AG04449 (cell line): ENCODE data around the gene CRTC1.
"Not testable (repeated sequence)": the region's sequence is repeated elsewhere in the genome, so short reads cannot be mapped to it uniquely, and the experiment has no call there.

ENCODE experiments used
- CTCF ChIA-PET: fragments of 350-600 bp; formaldehyde crosslinking; extraction: SDS; loops from one replicate; lab custom pipeline; 2021; ENCODE audit warnings: antibody characterized with exemption; lab: Yijun Ruan, JAX
- POLR2A ChIA-PET: fragments of 400-600, 350-600 bp; formaldehyde crosslinking; extraction: SDS; loops from one replicate; lab custom pipeline; 2020; ENCODE audit warnings: antibody characterized with exemption, inconsistent platforms; lab: Yijun Ruan, JAX
- DNase-seq: peaks from one replicate; pipeline ENCODE4 v3.0.0-alpha.2; 2010; ENCODE audit warnings: low read depth, low spot score
- H3K4me3 ChIP-seq: 2 replicates; pipeline ENCODE4 v1.5.1; 2011; ENCODE audit warnings: low read depth, mild to moderate bottlenecking, control low read depth, low read length
- TF ChIP-seq, protein P1 (sequence below): IDR thresholded peaks from one replicate; pipeline ENCODE4 v1.5.1; 2011; ENCODE audit warnings: mild to moderate bottlenecking, moderate library complexity, low read length, control low read depth, inconsistent platforms; ENCODE audit not compliant: insufficient read depth; ENCODE audit errors: missing control alignments

Gene CRTC1

DNA sequence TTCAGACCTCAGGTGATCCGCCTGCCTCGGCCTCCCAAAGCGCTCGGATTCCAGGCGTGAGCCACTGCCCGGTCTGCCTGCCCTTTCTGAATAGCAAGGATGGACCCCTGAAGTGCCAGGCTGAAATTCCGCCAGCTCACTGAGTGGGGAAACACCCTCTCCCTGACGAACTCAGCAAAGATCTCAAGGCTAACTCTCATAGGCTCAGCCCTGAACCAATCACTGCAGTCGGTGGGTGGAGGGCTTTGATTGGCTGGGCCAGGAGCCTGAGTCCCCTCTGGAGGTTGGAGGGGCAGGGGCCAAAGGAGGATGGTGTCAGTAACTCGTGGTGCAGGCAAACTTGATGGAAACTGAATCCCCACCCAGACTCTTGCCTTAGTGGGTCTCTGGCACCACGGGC lies 118.9 kb downstream of the CRTC1 start:
- no peak for DNase-seq
- CTCF ChIA-PET = no interaction called here
- POLR2A ChIA-PET = no interaction called here

DNA sequence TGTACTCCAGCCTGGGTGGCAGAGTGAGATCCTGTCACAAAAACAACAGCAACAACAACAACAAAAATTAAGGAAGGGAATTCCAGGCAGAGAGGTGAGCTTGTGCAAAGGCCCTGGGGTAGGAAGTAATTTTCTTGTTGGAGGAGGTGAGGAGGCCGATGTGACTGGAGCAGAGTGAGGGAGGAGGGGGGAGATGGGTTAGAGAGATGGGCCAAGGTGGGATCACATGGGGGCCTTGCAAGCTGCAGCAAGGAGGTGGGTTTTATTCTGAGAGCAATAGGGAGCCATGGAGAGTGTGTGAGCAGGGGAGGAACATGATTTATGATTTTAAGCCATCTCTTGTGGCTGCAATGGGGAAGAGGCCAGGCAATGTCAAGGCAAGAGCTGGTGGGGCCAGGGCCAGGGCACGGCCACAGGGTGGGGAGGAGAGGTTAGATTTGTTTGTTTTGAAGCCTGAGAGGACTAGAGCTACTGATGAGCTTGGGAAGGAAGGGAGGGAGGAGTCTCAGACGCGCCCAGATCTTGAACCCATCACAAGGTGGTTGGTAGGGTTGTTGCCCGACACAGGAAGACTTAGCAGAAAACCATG lies 120.2 kb downstream of the CRTC1 start:
- POLR2A ChIA-PET = no interaction called here
- no peak overlapping the region for H3K4me3 ChIP-seq
- TF ChIP-seq, protein P1, sequence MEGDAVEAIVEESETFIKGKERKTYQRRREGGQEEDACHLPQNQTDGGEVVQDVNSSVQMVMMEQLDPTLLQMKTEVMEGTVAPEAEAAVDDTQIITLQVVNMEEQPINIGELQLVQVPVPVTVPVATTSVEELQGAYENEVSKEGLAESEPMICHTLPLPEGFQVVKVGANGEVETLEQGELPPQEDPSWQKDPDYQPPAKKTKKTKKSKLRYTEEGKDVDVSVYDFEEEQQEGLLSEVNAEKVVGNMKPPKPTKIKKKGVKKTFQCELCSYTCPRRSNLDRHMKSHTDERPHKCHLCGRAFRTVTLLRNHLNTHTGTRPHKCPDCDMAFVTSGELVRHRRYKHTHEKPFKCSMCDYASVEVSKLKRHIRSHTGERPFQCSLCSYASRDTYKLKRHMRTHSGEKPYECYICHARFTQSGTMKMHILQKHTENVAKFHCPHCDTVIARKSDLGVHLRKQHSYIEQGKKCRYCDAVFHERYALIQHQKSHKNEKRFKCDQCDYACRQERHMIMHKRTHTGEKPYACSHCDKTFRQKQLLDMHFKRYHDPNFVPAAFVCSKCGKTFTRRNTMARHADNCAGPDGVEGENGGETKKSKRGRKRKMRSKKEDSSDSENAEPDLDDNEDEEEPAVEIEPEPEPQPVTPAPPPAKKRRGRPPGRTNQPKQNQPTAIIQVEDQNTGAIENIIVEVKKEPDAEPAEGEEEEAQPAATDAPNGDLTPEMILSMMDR = no peak
- CTCF ChIA-PET = interaction anchor here (1.0 to 1.1 kb wide), 2 partner anchors 10 to 44 kb away, joined by 3 to 4 read pairs; no protein-coding TSS in a partner anchor
- no peak for DNase-seq

More for the DNA sequence above, 118.9 kb downstream of the CRTC1 start:
- H3K4me3 ChIP-seq = no peak overlapping the region
- TF ChIP-seq, protein P1 = no peak

DNA sequence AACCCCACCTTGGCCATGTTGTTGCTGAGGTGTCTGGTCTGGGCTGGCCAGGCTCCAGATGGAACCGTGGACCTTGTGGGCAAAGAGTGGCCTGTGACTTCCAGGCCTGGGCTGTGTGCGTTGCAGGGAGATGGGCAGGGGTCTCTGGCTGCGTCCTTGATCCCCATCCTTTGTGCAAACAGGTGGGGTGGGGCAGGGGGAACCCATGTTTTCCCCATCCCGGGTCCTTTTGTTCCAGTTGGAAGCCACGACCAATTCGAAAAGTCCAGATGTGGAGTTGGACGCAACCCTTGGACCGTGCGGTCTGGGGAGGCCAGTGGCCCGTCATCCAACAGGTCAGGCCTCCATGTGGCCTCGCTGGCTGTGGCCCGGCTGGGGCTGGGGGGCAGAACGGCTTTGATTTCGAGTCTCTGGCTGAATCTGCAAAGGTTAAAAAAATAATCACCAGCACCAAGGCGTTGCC lies 120.7 kb downstream of the CRTC1 start:
- no peak overlapping the region for H3K4me3 ChIP-seq
- TF ChIP-seq, protein P1 = no peak
- CTCF ChIA-PET = interaction anchor here (1.0 to 1.1 kb wide), 2 partner anchors 10 to 43 kb away, joined by 3 to 4 read pairs; no protein-coding TSS in a partner anchor
- POLR2A ChIA-PET = no interaction called here
- DNase-seq = no peak

DNA sequence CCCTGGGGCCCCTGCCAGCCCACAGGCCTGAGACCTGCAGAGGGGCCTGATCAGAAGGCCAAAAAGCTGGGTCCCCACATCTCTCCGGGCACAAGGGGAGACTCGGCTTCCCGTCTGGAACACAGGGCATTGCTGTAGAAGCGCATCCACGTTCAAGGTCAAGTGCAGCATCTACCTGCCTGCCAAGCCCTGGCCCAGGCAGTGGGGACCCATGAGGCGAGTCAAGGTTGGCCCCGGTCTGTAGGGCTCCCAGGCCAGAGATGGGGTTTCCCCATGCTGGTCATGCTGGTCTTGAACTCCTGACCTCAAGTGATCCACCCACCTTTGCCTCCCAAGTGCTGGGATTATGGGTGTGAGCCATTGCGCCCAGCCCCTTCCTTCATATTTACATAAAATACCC lies 121.2 kb downstream of the CRTC1 start:
- TF ChIP-seq, protein P1 = no peak
- ChIA-PET POLR2A (no interaction called here), CTCF (interaction anchor here (0.7 kb wide), 1 partner anchor 39 kb away, joined by 3 read pairs; no protein-coding TSS in a partner anchor)
- no peak overlapping the region for H3K4me3 ChIP-seq
- no peak for DNase-seq

DNA sequence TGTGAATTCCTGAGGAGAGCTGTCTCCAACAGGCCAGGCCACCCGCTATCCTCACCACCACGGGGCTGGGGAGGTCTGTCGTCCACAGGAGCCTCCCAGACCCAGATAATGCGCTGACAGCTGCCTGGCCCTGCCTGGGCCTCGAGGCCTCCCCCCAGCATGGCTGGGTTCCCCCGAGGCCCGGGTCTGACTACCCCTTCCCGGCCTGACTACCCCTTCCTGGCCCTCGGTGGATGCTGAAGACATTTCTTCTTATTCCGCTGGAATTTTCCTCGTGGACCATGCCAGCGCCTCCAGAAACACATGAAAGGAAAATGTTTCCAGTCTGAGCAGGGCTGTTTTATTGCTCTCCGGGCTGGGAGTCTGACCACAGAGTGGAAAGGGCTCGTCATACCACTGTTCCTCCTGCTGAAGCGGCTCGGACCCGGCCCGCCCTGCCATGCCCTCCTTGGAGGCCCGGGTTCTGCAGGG lies 124.4 kb downstream of the CRTC1 start:
- H3K4me3 ChIP-seq = no peak overlapping the region
- POLR2A ChIA-PET = no interaction called here
- DNase-seq = no peak
- CTCF ChIA-PET = interaction anchor here (1.4 kb wide), 1 partner anchor 8 kb away, joined by 4 read pairs; no protein-coding TSS in a partner anchor
- TF ChIP-seq, protein P1 = no peak

DNA sequence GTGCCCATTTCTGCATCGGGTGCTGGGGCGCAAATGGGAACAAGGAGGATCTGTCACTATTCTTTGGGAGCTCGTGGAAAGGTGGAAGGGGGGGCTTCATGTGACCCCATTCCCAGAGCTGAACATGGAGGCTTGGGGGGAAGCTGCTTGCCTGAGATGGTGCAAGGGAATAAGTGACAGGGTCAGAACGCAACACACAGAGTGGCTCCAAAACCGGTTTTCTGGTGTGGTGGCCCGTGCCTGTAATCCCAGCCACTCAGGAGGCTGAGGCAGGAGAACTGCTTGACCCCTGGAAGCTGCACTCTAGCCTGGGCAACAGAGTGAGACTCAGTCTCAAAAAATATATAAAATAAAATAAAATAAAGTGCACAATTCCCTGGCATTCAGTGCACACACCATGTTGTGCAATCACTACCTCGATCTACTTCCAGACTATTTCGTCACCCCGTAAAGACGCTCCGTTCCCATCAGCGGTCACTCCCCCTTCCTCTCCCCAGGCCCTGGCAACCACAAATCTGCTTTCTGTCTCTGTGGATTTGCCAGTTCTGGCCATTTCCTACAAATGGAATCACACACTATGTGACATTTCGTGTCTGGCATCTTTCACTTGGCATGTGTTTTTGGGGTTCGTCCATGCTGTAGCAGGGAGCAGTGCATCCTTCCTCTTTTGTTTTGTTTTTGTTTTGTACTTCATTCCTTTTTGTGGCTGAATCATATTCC lies 125.8 kb downstream of the CRTC1 start:
- ChIA-PET POLR2A (interaction anchor here (0.6 kb wide), 1 partner anchor 420 kb away, joined by 3 read pairs; no protein-coding TSS in a partner anchor), CTCF (interaction anchor here (1.0 to 1.4 kb wide), 3 partner anchors 9 to 38 kb away, joined by 3 to 4 read pairs (median 3); no protein-coding TSS in a partner anchor)
- TF ChIP-seq, protein P1 = no peak
- H3K4me3 ChIP-seq = no peak overlapping the region
- DNase-seq = peak; percentile 19

DNA sequence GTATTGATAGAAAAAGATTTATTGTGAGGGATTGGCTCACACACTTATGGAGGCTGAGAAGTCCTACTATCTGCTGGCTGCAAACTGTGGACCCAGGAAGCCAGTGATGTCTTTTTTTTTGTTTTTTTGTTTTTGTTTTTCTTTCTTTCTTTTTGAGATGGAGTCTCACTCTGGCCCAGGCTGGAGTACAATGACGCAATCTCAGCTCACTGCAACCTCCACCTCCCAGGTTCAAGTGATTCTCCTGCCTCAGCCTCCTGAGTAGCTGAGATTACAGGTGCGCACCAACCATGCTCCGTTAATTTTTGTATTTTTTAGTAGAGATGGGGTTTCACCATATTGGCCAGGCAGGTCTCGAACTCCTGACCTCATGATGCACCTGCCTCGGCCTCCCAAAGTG lies 128.2 kb downstream of the CRTC1 start:
- POLR2A ChIA-PET = not testable (repeated sequence)

More for the DNA sequence above, 128.2 kb downstream of the CRTC1 start:
- H3K4me3 ChIP-seq, DNase-seq, CTCF ChIA-PET: not testable (repeated sequence)
